HCT116 (cell line): Measurements from ENCODE around the gene C19orf25. TPM values are rescaled to one million over a fixed set of nuclear protein-coding genes. Genes with fewer than 3 reads are reported as not detected.

Experiments used
- ATAC-seq: fragments of 200-7000 bp; cut with Tn5 transposase; 2 replicates; pipeline ENCODE4 v1.9.1; 2020; ENCODE audit warnings: mild to moderate bottlenecking, moderate library complexity
- BruUV-seq: library from RNA; stranded (reverse); fragments of 400-500 nt; replicated peaks from 2 replicates; lab custom pipeline; 2021; lab: Mats Ljungman, UMichigan
- CTCF ChIA-PET: fragments of 300-600 bp; sonication (Branson Sonifier 250); formaldehyde crosslinking; loops from one replicate; lab custom pipeline; 2021; ENCODE audit warnings: antibody characterized with exemption; lab: Charles Lee
- POLR2A ChIA-PET: fragments of 300-600, 350-600 bp; sonication (Branson Sonifier 250); formaldehyde crosslinking; loops from one replicate; lab custom pipeline; 2021; ENCODE audit warnings: antibody characterized with exemption; lab: Charles Lee
- RAD21 ChIA-PET, 2 experiments: fragments of 300-600 bp; sonication (Branson Sonifier 250); formaldehyde crosslinking; loops; one replicate each; lab custom pipeline; 2023; ENCODE audit warnings: low total read pairs in 2 of 2; ENCODE audit not compliant: uncharacterized antibody in 2 of 2, unreplicated experiment in 2 of 2, low non-redundant PET in 1 of 2; lab: Charles Lee
- DNase-seq: peaks from one replicate; pipeline ENCODE4 v3.0.0-alpha.2; 2010; ENCODE audit warnings: low read depth, low spot score
- H2AFZ ChIP-seq: fragments of 200-600 bp; shearing (Covaris generic), sonication (generic); 2 replicates; pipeline ENCODE4 v1.6.1; 2017; ENCODE audit warnings: low read depth, mixed run types, mixed read lengths, antibody characterized with exemption, low read length; ENCODE audit not compliant: poor library complexity, severe bottlenecking
- H3K27ac ChIP-seq: 2 replicates; pipeline ENCODE4 v1.5.1; 2012; ENCODE audit warnings: low read depth, low read length
- H3K27me3 ChIP-seq: fragments of 200-600 bp; sonication (generic); 2 replicates; pipeline ENCODE4 v1.6.1; 2016; ENCODE audit warnings: mixed run types, low read length, mixed read lengths; ENCODE audit not compliant: insufficient read depth
- H3K36me3 ChIP-seq, 2 experiments: fragments of 200-500 bp in 1 of 2; fragments of 200-600 bp in 1 of 2; sonication (Bioruptor generic) in 1 of 2; sonication (generic) in 1 of 2; 2 replicates each; pipeline versions ENCODE4 v1.5.1 to v1.6.1; 2014 to 2016; ENCODE audit warnings: low read length in 2 of 2, inconsistent platforms in 1 of 2, mixed read lengths in 1 of 2, mixed run types in 1 of 2; ENCODE audit not compliant: insufficient read depth in 2 of 2, control insufficient read depth in 1 of 2
- H3K4me1 ChIP-seq, 2 experiments: fragments of 200-600 bp in 1 of 2; sonication (generic) in 1 of 2; 2 replicates each; pipeline versions ENCODE4 v1.5.1 to v1.6.1; 2012 to 2017; ENCODE audit warnings: low read length in 2 of 2, inconsistent platforms in 1 of 2, mild to moderate bottlenecking in 1 of 2, mixed read lengths in 1 of 2, mixed run types in 1 of 2, moderate library complexity in 1 of 2; ENCODE audit not compliant: insufficient read depth in 2 of 2, control insufficient read depth in 1 of 2
- H3K4me2 ChIP-seq: fragments of 200-600 bp; sonication (generic); 2 replicates; pipeline ENCODE4 v1.6.1; 2017; ENCODE audit warnings: mixed run types, low read length, mixed read lengths
- H3K4me3 ChIP-seq, 2 experiments: fragments of 200-600 bp in 1 of 2; sonication (generic) in 1 of 2; replicated peaks in 1 of 2; 2 replicates each; pipeline ENCODE4 v1.5.1; 2011 to 2016; ENCODE audit warnings: low read length in 2 of 2, control low read depth in 1 of 2, low read depth in 1 of 2, mild to moderate bottlenecking in 1 of 2, mixed read lengths in 1 of 2, mixed run types in 1 of 2
- H3K79me2 ChIP-seq: fragments of 200-600 bp; sonication (generic); 2 replicates; pipeline ENCODE4 v1.6.1; 2017; ENCODE audit warnings: mild to moderate bottlenecking, mixed run types, low read length, moderate library complexity, mixed read lengths; ENCODE audit not compliant: insufficient read depth
- H3K9ac ChIP-seq: fragments of 200-600 bp; sonication (generic); 2 replicates; pipeline ENCODE4 v1.6.1; 2016; ENCODE audit warnings: low read length, mixed read lengths
- H3K9me2 ChIP-seq: fragments of 200-600 bp; sonication (generic), shearing (Covaris generic); 2 replicates; pipeline ENCODE4 v1.6.1; 2017; ENCODE audit warnings: mixed run types, mild to moderate bottlenecking, moderate library complexity; ENCODE audit not compliant: insufficient read depth
- H3K9me3 ChIP-seq, 2 experiments: fragments of 200-500 bp in 1 of 2; fragments of 200-600 bp in 1 of 2; sonication (Bioruptor generic) in 1 of 2; sonication (generic) in 1 of 2; 2 replicates each; pipeline ENCODE4 v1.6.1; 2014 to 2017; ENCODE audit warnings: low read length in 2 of 2, mixed read lengths in 2 of 2, inconsistent platforms in 1 of 2, low read depth in 1 of 2, mild to moderate bottlenecking in 1 of 2, mixed run types in 1 of 2, moderate library complexity in 1 of 2; ENCODE audit not compliant: control insufficient read depth in 1 of 2, insufficient read depth in 1 of 2
- H4K20me1 ChIP-seq: fragments of 200-600 bp; sonication (generic), shearing (Covaris generic); 2 replicates; pipeline ENCODE4 v1.6.1; 2017; ENCODE audit warnings: mixed run types, mild to moderate bottlenecking, moderate library complexity; ENCODE audit not compliant: insufficient read depth
- ATF3 ChIP-seq: IDR thresholded peaks from 2 replicates; pipeline ENCODE4 v1.6.1; 2012
- CBX3 ChIP-seq: IDR thresholded peaks from 2 replicates; pipeline ENCODE4 v1.6.1; 2012; ENCODE audit warnings: low read depth
- CEBPB ChIP-seq: IDR thresholded peaks from 2 replicates; pipeline ENCODE4 v1.6.1; 2012; ENCODE audit warnings: low read depth
- CTCF ChIP-seq, 3 experiments: fragments of 200-600 bp in 1 of 3; sonication (generic) in 1 of 3; IDR thresholded peaks in 2 of 3; conservative IDR thresholded peaks in 1 of 3; 2 replicates each; pipeline ENCODE4 v1.5.1; 2012 to 2017; ENCODE audit warnings: low read depth in 2 of 3, low read length in 2 of 3, antibody characterized with exemption in 1 of 3, borderline replicate concordance in 1 of 3, control low read depth in 1 of 3, mild to moderate bottlenecking in 1 of 3, mixed read lengths in 1 of 3, mixed run types in 1 of 3, moderate library complexity in 1 of 3; ENCODE audit not compliant: insufficient read depth in 1 of 3
- EGR1 ChIP-seq: IDR thresholded peaks from 2 replicates; pipeline ENCODE4 v1.6.1; 2012; ENCODE audit warnings: low read depth
- ELF1 ChIP-seq: IDR thresholded peaks from 2 replicates; pipeline ENCODE4 v1.6.1; 2012; ENCODE audit warnings: low read depth, borderline replicate concordance
- EZH2 ChIP-seq: fragments of 200-600 bp; sonication (generic); IDR thresholded peaks from 2 replicates; pipeline ENCODE4 v1.6.1; 2017; ENCODE audit warnings: antibody characterized with exemption, mixed run types
- FOSL1 ChIP-seq: IDR thresholded peaks from 2 replicates; pipeline ENCODE4 v1.6.1; 2012; ENCODE audit warnings: low read depth
- JUND ChIP-seq: IDR thresholded peaks from 2 replicates; pipeline ENCODE4 v1.6.1; 2012
- POLR2A ChIP-seq: IDR thresholded peaks from 2 replicates; pipeline ENCODE4 v1.7.0; 2011; ENCODE audit warnings: borderline replicate concordance; ENCODE audit not compliant: insufficient read depth, insufficient read length; ENCODE audit errors: extremely low read depth
- POLR2AphosphoS5 ChIP-seq: IDR thresholded peaks from 2 replicates; pipeline ENCODE4 v1.6.1; 2011; ENCODE audit warnings: mild to moderate bottlenecking, low read depth, low read length, moderate library complexity
- RAD21 ChIP-seq: IDR thresholded peaks from 2 replicates; pipeline ENCODE4 v1.6.1; 2012; ENCODE audit warnings: low read depth, mild to moderate bottlenecking
- REST ChIP-seq: IDR thresholded peaks from 2 replicates; pipeline ENCODE4 v1.6.1; 2012; ENCODE audit warnings: low read depth
- SIN3A ChIP-seq: IDR thresholded peaks from 2 replicates; pipeline ENCODE4 v1.6.1; 2012; ENCODE audit warnings: low read depth
- SP1 ChIP-seq: IDR thresholded peaks from 2 replicates; pipeline ENCODE4 v1.6.1; 2012; ENCODE audit warnings: low read depth
- SRF ChIP-seq: IDR thresholded peaks from 2 replicates; pipeline ENCODE4 v1.6.1; 2012; ENCODE audit warnings: low read depth
- YY1 ChIP-seq: IDR thresholded peaks from 2 replicates; pipeline ENCODE4 v1.6.1; 2011; ENCODE audit warnings: low read length, low read depth, moderate library complexity, mild to moderate bottlenecking; ENCODE audit not compliant: insufficient replicate concordance; ENCODE audit errors: extremely low read depth
- ZBTB33 ChIP-seq: IDR thresholded peaks from 2 replicates; pipeline ENCODE4 v1.6.1; 2011; ENCODE audit warnings: mild to moderate bottlenecking, low read length, moderate library complexity; ENCODE audit not compliant: insufficient replicate concordance; ENCODE audit errors: extremely low read depth
- ZFX ChIP-seq: fragments of 450-650 bp; IDR thresholded peaks from 2 replicates; pipeline ENCODE4 v1.6.1; 2017
- ZNF274 ChIP-seq: fragments of 200-500 bp; sonication (Bioruptor generic); IDR thresholded peaks from 2 replicates; pipeline ENCODE4 v1.6.1; 2014; ENCODE audit warnings: mild to moderate bottlenecking, low read depth, low read length, inconsistent platforms
- intact Hi-C: fragments of 100-400 bp; cut with micrococcal nuclease; formaldehyde crosslinking; loops from 2 replicates; pipeline ENCODE4 v1.10.0; 2022
- total RNA-seq: library from RNA; stranded (reverse); gene quantifications from one replicate; pipeline ENCODE4 v1.2.1, GENCODE V29; 2021; ENCODE audit not compliant: unreplicated experiment

Gene C19orf25
- total RNA-seq, 1 experiment from 2014 or later = 48.8 TPM

GRCh38 chr19:1456121-1456900 is 22.7 kb downstream of the C19orf25 start:
- H3K9me3 ChIP-seq = no peaks in the 10 kb centered on the region
- H3K4me3 ChIP-seq = no peak overlapping the region
- H3K9ac ChIP-seq = peak overlapping the region; percentile 21; the same call in 1 of the 2 replicates
- peak overlapping the region; percentile 64 for H3K4me2 ChIP-seq
- RAD21 ChIA-PET = interaction anchor here in 1 of 2 experiments (1.1 kb wide), 1 partner anchor 11 kb away, joined by 4 read pairs; no protein-coding TSS in a partner anchor
- H3K27me3 ChIP-seq = no peaks in the 10 kb centered on the region
- no peaks in the 10 kb centered on the region for H4K20me1 ChIP-seq
- H3K36me3 ChIP-seq = peaks cover 0 to 3% of the 10 kb centered on the region in 2 experiments; a peak in 1 of 4 replicates
- POLR2A ChIA-PET = interaction anchor here (0.6 to 3.3 kb wide), 11 partner anchors 9 to 567 kb away, joined by 3 to 28 read pairs (median 6); partner anchors contain the start of genes CIRBP and REEP6
- no peak overlapping the region for H2AFZ ChIP-seq
- no peaks in the 10 kb centered on the region for H3K9me2 ChIP-seq
- DNase-seq (no peak), ATAC-seq (no peak)
- H3K79me2 ChIP-seq = no peaks in the 10 kb centered on the region
- no peak for TF ChIP-seq JUND
- TF ChIP-seq CEBPB = no peak
- no peak for TF ChIP-seq CTCF (IDR thresholded peaks at IDR 0.05 in 2 of 3, conservative IDR thresholded peaks at IDR 0.05 in 1 of 3; ENCODE audit: borderline replicate concordance in 1 of 3, insufficient read depth in 1 of 3, low read depth in 2 of 3, low read length in 2 of 3)
- TF ChIP-seq SP1 = no peak
- no peak for TF ChIP-seq ZBTB33
- no peak for TF ChIP-seq EZH2
- TF ChIP-seq ELF1 = no peak
- TF ChIP-seq ZNF274 = no peak
- no peak for TF ChIP-seq ATF3
- no peak for TF ChIP-seq POLR2A
- TF ChIP-seq YY1 = no peak
- TF ChIP-seq SRF = no peak
- TF ChIP-seq FOSL1 = no peak
- TF ChIP-seq SIN3A = no peak
- no peak for TF ChIP-seq REST
- no peak for TF ChIP-seq ZFX
- TF ChIP-seq EGR1 = no peak
- no peak for TF ChIP-seq CBX3
- no peak for TF ChIP-seq POLR2AphosphoS5
- no peak for TF ChIP-seq RAD21
- peaks cover 23 to 47% of the 10 kb centered on the region in 2 experiments for H3K4me1 ChIP-seq
- BruUV-seq = no TSS peak
- CTCF ChIA-PET = interaction anchor here (1.0 to 4.0 kb wide), 8 partner anchors 10 to 370 kb away, joined by 3 to 49 read pairs (median 4); partner anchors contain the start of gene CIRBP
- intact Hi-C loops = no loop called here
- peak overlapping the region; percentile 52; the same call in 1 of the 2 replicates for H3K27ac ChIP-seq
